Endometrium (tissue), 2 donors: ENCODE measurements around the gene RRAD.
"Not testable (repeated sequence)": the region's sequence is repeated elsewhere in the genome, so short reads cannot be mapped to it uniquely, and the experiment has no call there.

Experiments used
- FAIRE-seq: peaks from 2 replicates; lab custom pipeline; 2012; peaks lifted over from hg19 to GRCh38; lab: Jason Lieb, UNC
- donor health status: control.
- donor health status: control.

Gene RRAD

GRCh38 chr16:66950971-66951790, 25.8 kb upstream of the RRAD start:
- no peak for FAIRE-seq

GRCh38 chr16:66950437-66950836, 25.1 kb upstream of the RRAD start:
- no peak for FAIRE-seq

GRCh38 chr16:66949472-66949871, 24.1 kb upstream of the RRAD start:
- no peak for FAIRE-seq

GRCh38 chr16:66948837-66949225, 23.5 kb upstream of the RRAD start:
- no peak for FAIRE-seq

- FAIRE-seq = no peak
Measured at GRCh38 chr16:66948134-66948836, 22.9 kb upstream of the RRAD start.

GRCh38 chr16:66947302-66948065, 22.1 kb upstream of the RRAD start:
- peak; percentile 80 for FAIRE-seq

GRCh38 chr16:66946974-66947301, 21.6 kb upstream of the RRAD start:
- FAIRE-seq = no peak

GRCh38 chr16:66946541-66946940, 21.2 kb upstream of the RRAD start:
- no peak for FAIRE-seq

- no peak for FAIRE-seq
Measured at GRCh38 chr16:66945939-66946338, 20.6 kb upstream of the RRAD start.

- FAIRE-seq = not testable (repeated sequence)
Measured at GRCh38 chr16:66944971-66945370, 19.6 kb upstream of the RRAD start.

GRCh38 chr16:66944054-66944441, 18.7 kb upstream of the RRAD start:
- FAIRE-seq = no peak

GRCh38 chr16:66943426-66944053, 18.2 kb upstream of the RRAD start:
- FAIRE-seq = no peak

GRCh38 chr16:66942981-66943380, 17.6 kb upstream of the RRAD start:
- no peak for FAIRE-seq

GRCh38 chr16:66940236-66940635, 14.9 kb upstream of the RRAD start:
- FAIRE-seq = no peak

- no peak for FAIRE-seq
Measured at GRCh38 chr16:66939366-66939765, 14.0 kb upstream of the RRAD start.

GRCh38 chr16:66937725-66938337, 12.5 kb upstream of the RRAD start:
- no peak for FAIRE-seq

- no peak for FAIRE-seq
Measured at GRCh38 chr16:66936889-66937554, 11.7 kb upstream of the RRAD start.

- FAIRE-seq = no peak
Measured at GRCh38 chr16:66936462-66936861, 11.1 kb upstream of the RRAD start.

- FAIRE-seq = no peak
Measured at GRCh38 chr16:66935314-66936011, 10.1 kb upstream of the RRAD start, which contains the start of gene CES2. CES2 (plus strand) TSS chr16:66935516; CDS start chr16:66935636, 120 bp downstream.

GRCh38 chr16:66934839-66935313, 9.5 kb upstream of the RRAD start:
- FAIRE-seq = not testable (repeated sequence)
